ENCODE data around the gene HSPG2.

DNA sequence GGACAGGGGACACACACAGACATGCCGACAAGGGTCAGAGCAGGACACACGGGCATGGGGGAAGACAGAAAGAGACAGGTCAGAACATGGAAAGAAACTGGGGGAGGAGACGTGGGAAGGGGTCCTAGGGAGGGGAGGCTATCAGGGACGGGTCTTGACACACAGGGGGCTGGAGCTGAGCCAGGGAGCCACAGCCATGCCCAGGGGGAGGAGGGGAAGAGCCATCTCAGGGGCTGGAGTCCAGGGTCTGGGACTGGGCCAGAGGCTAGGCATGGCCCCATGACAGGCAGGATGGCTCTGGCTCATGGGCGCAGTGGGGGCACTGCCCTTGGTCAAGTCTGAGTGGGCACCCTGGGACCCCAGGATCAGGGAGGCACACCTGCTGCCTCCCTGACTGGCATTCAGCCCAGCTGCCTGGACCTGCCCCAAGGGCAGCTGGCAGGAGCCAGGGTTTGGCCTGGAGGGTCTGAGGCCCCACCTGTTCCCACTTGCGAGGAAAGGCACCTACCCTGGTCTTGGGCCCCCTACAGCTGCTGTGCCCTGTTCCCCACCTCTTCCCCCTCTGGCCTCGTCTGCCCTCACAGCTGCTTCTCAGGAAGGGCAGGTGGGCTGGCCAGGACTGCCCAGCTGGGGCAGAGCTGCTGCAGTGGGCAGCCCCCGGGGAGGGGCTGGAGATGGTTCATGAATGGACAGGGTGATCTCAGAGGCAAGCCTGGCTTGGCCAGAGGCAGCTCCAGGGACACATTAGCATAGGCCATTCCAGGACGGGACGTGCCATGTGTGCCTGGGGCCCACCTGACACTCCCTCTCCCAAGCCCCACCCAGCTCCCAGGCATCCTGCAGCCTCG is 42.9 kb downstream of the HSPG2 start:
- TF ChIP-seq, protein P1, sequence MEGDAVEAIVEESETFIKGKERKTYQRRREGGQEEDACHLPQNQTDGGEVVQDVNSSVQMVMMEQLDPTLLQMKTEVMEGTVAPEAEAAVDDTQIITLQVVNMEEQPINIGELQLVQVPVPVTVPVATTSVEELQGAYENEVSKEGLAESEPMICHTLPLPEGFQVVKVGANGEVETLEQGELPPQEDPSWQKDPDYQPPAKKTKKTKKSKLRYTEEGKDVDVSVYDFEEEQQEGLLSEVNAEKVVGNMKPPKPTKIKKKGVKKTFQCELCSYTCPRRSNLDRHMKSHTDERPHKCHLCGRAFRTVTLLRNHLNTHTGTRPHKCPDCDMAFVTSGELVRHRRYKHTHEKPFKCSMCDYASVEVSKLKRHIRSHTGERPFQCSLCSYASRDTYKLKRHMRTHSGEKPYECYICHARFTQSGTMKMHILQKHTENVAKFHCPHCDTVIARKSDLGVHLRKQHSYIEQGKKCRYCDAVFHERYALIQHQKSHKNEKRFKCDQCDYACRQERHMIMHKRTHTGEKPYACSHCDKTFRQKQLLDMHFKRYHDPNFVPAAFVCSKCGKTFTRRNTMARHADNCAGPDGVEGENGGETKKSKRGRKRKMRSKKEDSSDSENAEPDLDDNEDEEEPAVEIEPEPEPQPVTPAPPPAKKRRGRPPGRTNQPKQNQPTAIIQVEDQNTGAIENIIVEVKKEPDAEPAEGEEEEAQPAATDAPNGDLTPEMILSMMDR (IDR thresholded peaks at IDR 0.05) = no peak
- TF ChIP-seq POLR2A (IDR thresholded peaks at IDR 0.05) = no peak
